ENCODE results near the gene CPT2. TPM values are rescaled to one million over a fixed set of nuclear protein-coding genes. Genes with fewer than 3 reads are reported as not detected.

The CPT2 gene
- total RNA-seq: 24.8 TPM

- TF ChIP-seq, protein P1, sequence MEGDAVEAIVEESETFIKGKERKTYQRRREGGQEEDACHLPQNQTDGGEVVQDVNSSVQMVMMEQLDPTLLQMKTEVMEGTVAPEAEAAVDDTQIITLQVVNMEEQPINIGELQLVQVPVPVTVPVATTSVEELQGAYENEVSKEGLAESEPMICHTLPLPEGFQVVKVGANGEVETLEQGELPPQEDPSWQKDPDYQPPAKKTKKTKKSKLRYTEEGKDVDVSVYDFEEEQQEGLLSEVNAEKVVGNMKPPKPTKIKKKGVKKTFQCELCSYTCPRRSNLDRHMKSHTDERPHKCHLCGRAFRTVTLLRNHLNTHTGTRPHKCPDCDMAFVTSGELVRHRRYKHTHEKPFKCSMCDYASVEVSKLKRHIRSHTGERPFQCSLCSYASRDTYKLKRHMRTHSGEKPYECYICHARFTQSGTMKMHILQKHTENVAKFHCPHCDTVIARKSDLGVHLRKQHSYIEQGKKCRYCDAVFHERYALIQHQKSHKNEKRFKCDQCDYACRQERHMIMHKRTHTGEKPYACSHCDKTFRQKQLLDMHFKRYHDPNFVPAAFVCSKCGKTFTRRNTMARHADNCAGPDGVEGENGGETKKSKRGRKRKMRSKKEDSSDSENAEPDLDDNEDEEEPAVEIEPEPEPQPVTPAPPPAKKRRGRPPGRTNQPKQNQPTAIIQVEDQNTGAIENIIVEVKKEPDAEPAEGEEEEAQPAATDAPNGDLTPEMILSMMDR (IDR thresholded peaks at IDR 0.05): peak in 1 of 3 experiments; percentile 14
- peaks cover 0 to 10% of the 10 kb centered on the region in 2 donors for H3K36me3 ChIP-seq
- peak within 1 kb of the TSS; percentile 99 to 100 for H3K27ac ChIP-seq
- peak; percentile 71 to 98 for DNase-seq (ENCODE audit: low spot score in 2 of 2)
- peak within 1 kb of the TSS; percentile 89 to 100 for H3K4me3 ChIP-seq
- H3K27me3 ChIP-seq: no peaks in the 10 kb centered on the region
- no peaks in the 10 kb centered on the region for H3K9me3 ChIP-seq
- peaks cover 0 to 18% of the 10 kb centered on the region in 2 donors for H3K4me1 ChIP-seq
- intact Hi-C loops (cut with DNase I): loop anchor here (1.0 to 10.0 kb wide), 6 partner anchors 24 to 832 kb away; partner anchors contain the start of genes CC2D1B, CZIB, MAGOH and SCP2
Observed at GRCh38 chr1:53196485-53197290, at the start of gene CPT2. CPT2 (plus strand) TSS chr1:53196824; CDS start chr1:53196944, 120 bp downstream.

DNA sequence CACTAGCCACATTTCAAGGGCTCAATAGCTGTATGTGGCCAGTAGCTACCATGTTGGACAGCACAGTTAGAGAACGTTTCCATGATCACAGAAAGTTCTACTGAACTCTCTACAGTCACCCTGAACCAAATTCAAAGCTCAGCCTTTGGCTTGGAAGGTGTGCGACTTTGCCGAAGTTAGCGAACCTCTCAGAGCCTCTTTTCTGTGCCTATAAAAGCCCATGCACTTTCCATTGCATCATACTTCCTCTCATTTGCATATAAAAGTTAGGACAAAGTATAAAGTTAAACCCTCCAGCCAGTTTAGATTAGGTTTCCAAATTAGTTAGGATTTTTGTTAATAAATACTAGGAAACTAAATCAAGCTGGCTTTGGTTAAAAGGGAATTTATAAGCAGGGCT, 49.5 kb upstream of the CPT2 start:
- Histone ChIP-seq H3K36me3 (no peaks in the 10 kb centered on the region), H3K4me3 (no peak overlapping the region), H3K27ac (no peak overlapping the region), H3K9me3 (no peaks in the 10 kb centered on the region), H3K4me1 (no peaks in the 10 kb centered on the region), H3K27me3 (no peaks in the 10 kb centered on the region)
- TF ChIP-seq, protein P1 (IDR thresholded peaks at IDR 0.05): no peak
- no peak for DNase-seq (ENCODE audit: low spot score in 2 of 2)
- intact Hi-C loops (cut with DNase I): no loop called here

- Histone ChIP-seq H3K27ac (no peak overlapping the region), H3K4me1 (no peaks in the 10 kb centered on the region), H3K9me3 (no peaks in the 10 kb centered on the region), H3K27me3 (no peaks in the 10 kb centered on the region), H3K36me3 (no peaks in the 10 kb centered on the region), H3K4me3 (no peak overlapping the region)
- DNase-seq (ENCODE audit: low spot score in 2 of 2): no peak
- intact Hi-C loops (cut with DNase I): no loop called here
- TF ChIP-seq, protein P1 (IDR thresholded peaks at IDR 0.05): no peak
Observed at GRCh38 chr1:53148123-53148522, 48.5 kb upstream of the CPT2 start.

- Histone ChIP-seq H3K4me3 (no peak overlapping the region), H3K27ac (no peak overlapping the region), H3K4me1 (no peaks in the 10 kb centered on the region), H3K27me3 (no peaks in the 10 kb centered on the region), H3K9me3 (no peaks in the 10 kb centered on the region), H3K36me3 (no peaks in the 10 kb centered on the region)
- TF ChIP-seq, protein P1 (IDR thresholded peaks at IDR 0.05): no peak
- intact Hi-C loops (cut with DNase I): no loop called here
- no peak for DNase-seq (ENCODE audit: low spot score in 2 of 2)
Observed at GRCh38 chr1:53153752-53154151, 42.9 kb upstream of the CPT2 start.

DNA sequence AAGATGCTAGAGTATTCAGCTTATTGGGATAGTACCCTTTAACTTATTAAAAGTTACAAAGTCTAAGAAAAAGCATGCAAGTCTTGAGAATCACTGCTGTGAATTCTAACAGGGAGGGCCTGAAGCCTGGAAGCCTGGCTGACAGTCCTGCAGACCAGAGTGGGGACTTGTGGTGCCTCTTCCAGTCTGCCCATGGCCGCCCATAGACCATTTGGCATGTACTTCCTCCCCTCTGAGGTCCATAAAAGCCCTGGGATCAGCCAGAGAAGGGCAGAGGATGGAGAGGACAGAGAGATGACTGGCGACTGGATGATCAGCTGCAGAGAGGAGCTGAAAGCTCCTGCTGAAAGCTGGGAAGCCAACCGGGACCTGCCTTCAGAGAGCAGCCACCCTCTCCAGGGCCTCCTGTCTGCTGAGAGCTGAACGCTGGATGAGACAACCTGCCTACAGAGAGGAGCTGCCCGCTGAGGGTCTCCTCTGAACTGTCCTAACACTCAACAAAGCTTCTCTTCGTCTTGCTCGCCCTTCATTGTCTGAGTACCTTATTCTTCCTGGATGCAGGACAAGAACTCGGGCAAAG, 41.7 kb upstream of the CPT2 start:
- no peaks in the 10 kb centered on the region for H3K27me3 ChIP-seq
- TF ChIP-seq, protein P1 (IDR thresholded peaks at IDR 0.05): no peak
- intact Hi-C loops (cut with DNase I): no loop called here
- H3K4me3 ChIP-seq: no peak overlapping the region
- H3K4me1 ChIP-seq: no peaks in the 10 kb centered on the region
- no peaks in the 10 kb centered on the region for H3K36me3 ChIP-seq
- no peak for DNase-seq (ENCODE audit: low spot score in 2 of 2)
- H3K9me3 ChIP-seq: no peaks in the 10 kb centered on the region
- H3K27ac ChIP-seq: no peak overlapping the region
